ENCODE measurements around the gene SH3BGRL3. TPM values are rescaled to one million over a fixed set of nuclear protein-coding genes. Genes with fewer than 3 reads are reported as not detected.
A peak's percentile ranks its signal among the peaks of the same experiment; 100 is the strongest.

Gene SH3BGRL3
- total RNA-seq, 3 donors from 2014 or later = 27.5 to 55.7 (median 50.1) TPM

GRCh38 chr1:26277719-26278118 lies 2.2 kb upstream of the SH3BGRL3 start:
- H3K4me1 ChIP-seq = peaks cover 11 to 28% of the 10 kb centered on the region in 2 donors
- no peaks in the 10 kb centered on the region for H3K36me3 ChIP-seq
- no peak for TF ChIP-seq POLR2AphosphoS5 (IDR thresholded peaks at IDR 0.05)
- TF ChIP-seq POLR2A (IDR thresholded peaks at IDR 0.05) = no peak
- TF ChIP-seq CTCF (IDR thresholded peaks at IDR 0.05) = no peak
- intact Hi-C loops (cut with DNase I; ENCODE audit: low total_unique reads) = loop anchor here (5.0 kb wide), 1 partner anchor 45 kb away; no protein-coding TSS in a partner anchor
- H3K4me3 ChIP-seq = no peak overlapping the region
- H3K27me3 ChIP-seq = no peaks in the 10 kb centered on the region
- no peaks in the 10 kb centered on the region for H3K9me3 ChIP-seq
- DNase-seq (ENCODE audit: low spot score in 2 of 2) = no peak
- peak overlapping the region; percentile 95 to 97 for H3K27ac ChIP-seq

GRCh38 chr1:26278303-26278702 lies 1.6 kb upstream of the SH3BGRL3 start:
- H3K4me3 ChIP-seq = no peak overlapping the region
- no peaks in the 10 kb centered on the region for H3K9me3 ChIP-seq
- H3K36me3 ChIP-seq = no peaks in the 10 kb centered on the region
- peak in 1 of 2 donors; percentile 62 for DNase-seq (ENCODE audit: low spot score in 2 of 2)
- no peaks in the 10 kb centered on the region for H3K27me3 ChIP-seq
- intact Hi-C loops (cut with DNase I; ENCODE audit: low total_unique reads) = loop anchor here (5.0 kb wide), 1 partner anchor 44 kb away; no protein-coding TSS in a partner anchor
- TF ChIP-seq CTCF (IDR thresholded peaks at IDR 0.05) = no peak
- no peak for TF ChIP-seq POLR2A (IDR thresholded peaks at IDR 0.05)
- TF ChIP-seq POLR2AphosphoS5 (IDR thresholded peaks at IDR 0.05) = no peak
- H3K4me1 ChIP-seq = peaks cover 11 to 28% of the 10 kb centered on the region in 2 donors
- peak overlapping the region; percentile 95 to 97 for H3K27ac ChIP-seq

GRCh38 chr1:26278724-26279455 lies 996 bp upstream of the SH3BGRL3 start:
- no peak for DNase-seq (ENCODE audit: low spot score in 2 of 2)
- Histone ChIP-seq H3K27me3 (no peaks in the 10 kb centered on the region), H3K9me3 (no peaks in the 10 kb centered on the region), H3K36me3 (no peaks in the 10 kb centered on the region), H3K4me3 (peak overlapping the region; percentile 91 to 95 (median 93)), H3K4me1 (peaks cover 11 to 28% of the 10 kb centered on the region in 2 donors), H3K27ac (peak overlapping the region; percentile 95 to 97)
- TF ChIP-seq POLR2A (IDR thresholded peaks at IDR 0.05) = no peak
- peak in 2 of 3 donors; percentile 10 to 22 for TF ChIP-seq POLR2AphosphoS5 (IDR thresholded peaks at IDR 0.05)
- intact Hi-C loops (cut with DNase I; ENCODE audit: low total_unique reads) = loop anchor here (5.0 kb wide), 1 partner anchor 43 kb away; no protein-coding TSS in a partner anchor

- Histone ChIP-seq H3K27ac (peak overlapping the region; percentile 95 to 97), H3K4me1 (peaks cover 11 to 32% of the 10 kb centered on the region in 2 donors), H3K4me3 (peak overlapping the region; percentile 91 to 95 (median 93)), H3K9me3 (no peaks in the 10 kb centered on the region), H3K36me3 (no peaks in the 10 kb centered on the region), H3K27me3 (no peaks in the 10 kb centered on the region)
- intact Hi-C loops (cut with DNase I; ENCODE audit: low total_unique reads) = no loop called here
- TF ChIP-seq POLR2A (IDR thresholded peaks at IDR 0.05) (no peak), POLR2AphosphoS5 (IDR thresholded peaks at IDR 0.05) (no peak), CTCF (IDR thresholded peaks at IDR 0.05) (no peak)
- DNase-seq (ENCODE audit: low spot score in 2 of 2) = no peak
These were observed 602 bp downstream of the SH3BGRL3 start for GRCh38 chr1:26280333-26281042.

- no peaks in the 10 kb centered on the region for H3K27me3 ChIP-seq
- H3K9me3 ChIP-seq = no peaks in the 10 kb centered on the region
- TF ChIP-seq CTCF (IDR thresholded peaks at IDR 0.05) (no peak), POLR2AphosphoS5 (IDR thresholded peaks at IDR 0.05) (no peak), POLR2A (IDR thresholded peaks at IDR 0.05) (no peak)
- H3K4me3 ChIP-seq = peak overlapping the region in 2 of 3 donors; percentile 93 to 95
- no peaks in the 10 kb centered on the region for H3K36me3 ChIP-seq
- intact Hi-C loops (cut with DNase I; ENCODE audit: low total_unique reads) = no loop called here
- peaks cover 8 to 23% of the 10 kb centered on the region in 2 donors for H3K4me1 ChIP-seq
- no peak for DNase-seq (ENCODE audit: low spot score in 2 of 2)
- peak overlapping the region; percentile 95 to 97 for H3K27ac ChIP-seq
These were observed 1.4 kb downstream of the SH3BGRL3 start for GRCh38 chr1:26281091-26281958.
